GM19463 (cell line): ENCODE data around the gene STAT2.
"Not testable (repeated sequence)": the region's sequence is repeated elsewhere in the genome, so short reads cannot be mapped to it uniquely, and the experiment has no call there.

ENCODE experiments used
- ATAC-seq: cut with Tn5 transposase; IDR thresholded peaks from one replicate; pipeline ENCODE4 v1.9.1; 2021; ENCODE audit warnings: mild to moderate bottlenecking, moderate library complexity; ENCODE audit not compliant: unreplicated experiment

The STAT2 gene

GRCh38 chr12:56359851-56360767, at the start of gene STAT2:
STAT2 (minus strand) TSS chr12:56360107; CDS start chr12:56356571, 3,536 bp downstream.
- peak; percentile 94 for ATAC-seq

- no peak for ATAC-seq
These were observed 49.0 kb upstream of the STAT2 start for GRCh38 chr12:56408799-56409417.

- ATAC-seq: not testable (repeated sequence)
These were observed 44.3 kb upstream of the STAT2 start for GRCh38 chr12:56404227-56404626.

GRCh38 chr12:56401612-56402011, 41.7 kb upstream of the STAT2 start:
- not testable (repeated sequence) for ATAC-seq

- not testable (repeated sequence) for ATAC-seq
These were observed 41.2 kb upstream of the STAT2 start for GRCh38 chr12:56401125-56401524.

GRCh38 chr12:56399466-56399865, 39.6 kb upstream of the STAT2 start:
- ATAC-seq: not testable (repeated sequence)

- no peak for ATAC-seq
These were observed 38.4 kb upstream of the STAT2 start for GRCh38 chr12:56398324-56398723.

GRCh38 chr12:56392331-56392730, 32.4 kb upstream of the STAT2 start:
- ATAC-seq: no peak

- ATAC-seq: no peak
These were observed 31.8 kb upstream of the STAT2 start for GRCh38 chr12:56391721-56392120.

GRCh38 chr12:56389412-56389811, 29.5 kb upstream of the STAT2 start:
- no peak for ATAC-seq

- ATAC-seq: no peak
These were observed 27.3 kb upstream of the STAT2 start for GRCh38 chr12:56387152-56387736.

- no peak for ATAC-seq
These were observed 26.0 kb upstream of the STAT2 start for GRCh38 chr12:56385873-56386272.

GRCh38 chr12:56382611-56383010, 22.7 kb upstream of the STAT2 start:
- ATAC-seq: no peak

- no peak for ATAC-seq
These were observed 18.0 kb upstream of the STAT2 start for GRCh38 chr12:56377989-56378316.

- ATAC-seq: no peak
These were observed 17.5 kb upstream of the STAT2 start for GRCh38 chr12:56377310-56377988.

GRCh38 chr12:56375598-56376434, 15.9 kb upstream of the STAT2 start:
- ATAC-seq: peak; percentile 72

GRCh38 chr12:56374726-56375597, 15.1 kb upstream of the STAT2 start:
- peak; percentile 34 for ATAC-seq

- no peak for ATAC-seq
These were observed 13.6 kb upstream of the STAT2 start for GRCh38 chr12:56373515-56373914.

GRCh38 chr12:56366948-56367347, 7.0 kb upstream of the STAT2 start:
- ATAC-seq: no peak
